NT2/D1 (cell line): ENCODE results near the gene UTRN.
A peak's percentile ranks its signal among the peaks of the same experiment; 100 is the strongest.

Experiments
- DNase-seq: peaks from one replicate; pipeline ENCODE4 v3.0.0-alpha.2; 2011; ENCODE audit warnings: low read depth, low spot score
- H3K27me3 ChIP-seq: 2 replicates; pipeline ENCODE4 v1.6.0; 2011; ENCODE audit warnings: mild to moderate bottlenecking; ENCODE audit not compliant: insufficient read length, insufficient read depth
- H3K36me3 ChIP-seq: 2 replicates; pipeline ENCODE4 v1.6.1; 2011; ENCODE audit warnings: mild to moderate bottlenecking, low read length, mixed read lengths; ENCODE audit not compliant: insufficient read depth, insufficient read length
- H3K4me1 ChIP-seq: 2 replicates; pipeline ENCODE4 v1.5.1; 2011; ENCODE audit not compliant: insufficient read depth, insufficient read length
- H3K4me3 ChIP-seq: 2 replicates; pipeline ENCODE4 v1.5.1; 2011; ENCODE audit warnings: low read depth; ENCODE audit not compliant: insufficient read length
- H3K9ac ChIP-seq: 2 replicates; pipeline ENCODE4 v1.6.0; 2011; ENCODE audit warnings: low read depth; ENCODE audit not compliant: insufficient read length
- H3K9me3 ChIP-seq: 2 replicates; pipeline ENCODE4 v1.5.1; 2011; ENCODE audit warnings: mild to moderate bottlenecking, low read length; ENCODE audit not compliant: insufficient read depth
- SUZ12 ChIP-seq: IDR thresholded peaks from 2 replicates; pipeline ENCODE4 v1.6.1; 2011; ENCODE audit not compliant: insufficient read length, insufficient read depth; ENCODE audit errors: extremely low read depth
- YY1 ChIP-seq: IDR thresholded peaks from 2 replicates; pipeline ENCODE4 v1.6.1; 2011; ENCODE audit not compliant: insufficient read length, insufficient read depth
- ZNF274 ChIP-seq: IDR thresholded peaks from 2 replicates; pipeline ENCODE4 v1.6.1; 2011; ENCODE audit warnings: mild to moderate bottlenecking, low read depth, low read length

UTRN gene

DNA sequence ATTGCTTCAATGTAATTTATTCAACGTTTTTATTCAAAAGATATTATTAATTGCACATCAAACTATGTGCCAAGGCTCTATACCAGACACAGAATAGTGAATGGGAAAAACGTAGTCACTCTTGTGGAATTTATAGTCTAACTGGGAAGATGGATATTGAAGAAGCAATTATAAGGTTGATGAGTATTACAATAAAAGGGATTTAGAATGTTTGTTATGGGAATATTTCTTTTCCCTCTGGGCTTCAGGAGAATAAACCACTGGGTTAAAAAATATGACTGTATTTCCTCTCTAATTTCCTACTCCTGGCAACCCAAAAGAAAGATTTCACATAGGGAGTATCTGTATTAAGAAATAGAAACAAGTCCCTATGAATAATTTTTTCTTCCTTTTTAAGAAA lies 25.1 kb upstream of the UTRN start:
- no peak for DNase-seq
- Histone ChIP-seq H3K4me1 (no peaks in the 10 kb centered on the region), H3K9ac (no peak overlapping the region), H3K27me3 (no peaks in the 10 kb centered on the region), H3K4me3 (no peak overlapping the region), H3K36me3 (no peaks in the 10 kb centered on the region), H3K9me3 (no peaks in the 10 kb centered on the region)
- no peak for TF ChIP-seq ZNF274
- TF ChIP-seq SUZ12 = no peak
- TF ChIP-seq YY1 = no peak

DNA sequence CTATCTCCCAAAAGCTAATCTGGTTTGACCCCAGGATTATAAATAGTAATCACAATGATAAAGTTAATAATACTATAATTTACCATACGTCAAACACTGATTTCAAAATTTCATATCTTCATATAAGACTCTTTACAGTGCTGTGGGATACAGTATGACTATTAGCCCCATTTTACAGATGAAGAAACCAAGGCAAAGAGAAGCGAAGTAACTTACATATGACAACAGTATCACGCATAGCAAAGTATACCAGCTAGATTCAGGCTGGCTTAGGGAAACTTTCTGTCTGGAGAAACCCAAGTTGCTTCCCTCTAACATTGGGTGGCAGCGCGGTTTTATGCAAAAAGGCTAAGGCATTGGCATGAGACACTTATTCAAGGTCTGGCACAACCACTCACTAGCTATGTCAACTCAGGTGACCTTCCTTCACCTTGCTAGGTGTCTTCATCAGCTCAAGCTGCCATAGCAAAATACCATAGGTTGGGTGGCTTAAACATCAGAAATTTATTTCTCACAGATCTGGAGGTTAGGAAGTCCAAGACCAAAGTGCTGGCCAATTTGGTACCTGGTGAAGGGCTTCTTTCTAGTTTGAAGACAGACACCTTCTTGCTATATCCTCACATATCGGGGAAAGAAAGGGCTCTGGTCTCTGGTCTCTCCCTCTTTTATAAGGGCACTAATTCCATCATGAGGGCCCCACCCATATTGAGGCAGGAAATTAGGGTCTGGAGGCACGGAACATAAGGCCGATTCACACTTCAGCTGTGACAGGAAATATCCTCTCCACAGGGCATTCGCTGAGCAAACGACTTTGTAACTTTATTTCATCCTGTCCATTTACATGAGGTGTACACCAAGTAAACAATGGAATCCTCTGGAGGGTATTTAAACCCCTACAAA lies 22.4 kb upstream of the UTRN start:
- no peaks in the 10 kb centered on the region for H3K9me3 ChIP-seq
- H3K9ac ChIP-seq = no peak overlapping the region
- no peak for DNase-seq
- H3K4me3 ChIP-seq = no peak overlapping the region
- no peaks in the 10 kb centered on the region for H3K27me3 ChIP-seq
- H3K36me3 ChIP-seq = no peaks in the 10 kb centered on the region
- no peaks in the 10 kb centered on the region for H3K4me1 ChIP-seq
- no peak for TF ChIP-seq ZNF274
- no peak for TF ChIP-seq SUZ12
- no peak for TF ChIP-seq YY1

DNA sequence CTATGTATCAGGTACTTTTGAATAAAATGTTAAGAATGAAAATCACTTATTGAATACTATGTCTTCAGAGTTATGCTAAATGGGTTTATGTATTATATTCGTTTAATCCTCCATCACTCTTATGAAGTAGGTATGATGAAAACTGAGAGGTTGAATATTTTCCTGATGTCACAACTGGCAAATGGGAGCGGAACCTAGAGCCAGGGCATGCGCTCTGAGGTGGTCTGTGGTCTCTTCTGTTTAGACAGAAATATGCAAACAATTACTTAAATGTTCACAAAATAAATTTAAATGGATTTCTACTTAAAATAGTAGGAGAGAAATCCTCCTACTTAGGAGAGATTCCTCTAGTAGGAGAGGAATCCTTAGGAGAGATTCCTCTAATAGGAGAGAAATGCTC lies 21.3 kb upstream of the UTRN start:
- DNase-seq = no peak

DNA sequence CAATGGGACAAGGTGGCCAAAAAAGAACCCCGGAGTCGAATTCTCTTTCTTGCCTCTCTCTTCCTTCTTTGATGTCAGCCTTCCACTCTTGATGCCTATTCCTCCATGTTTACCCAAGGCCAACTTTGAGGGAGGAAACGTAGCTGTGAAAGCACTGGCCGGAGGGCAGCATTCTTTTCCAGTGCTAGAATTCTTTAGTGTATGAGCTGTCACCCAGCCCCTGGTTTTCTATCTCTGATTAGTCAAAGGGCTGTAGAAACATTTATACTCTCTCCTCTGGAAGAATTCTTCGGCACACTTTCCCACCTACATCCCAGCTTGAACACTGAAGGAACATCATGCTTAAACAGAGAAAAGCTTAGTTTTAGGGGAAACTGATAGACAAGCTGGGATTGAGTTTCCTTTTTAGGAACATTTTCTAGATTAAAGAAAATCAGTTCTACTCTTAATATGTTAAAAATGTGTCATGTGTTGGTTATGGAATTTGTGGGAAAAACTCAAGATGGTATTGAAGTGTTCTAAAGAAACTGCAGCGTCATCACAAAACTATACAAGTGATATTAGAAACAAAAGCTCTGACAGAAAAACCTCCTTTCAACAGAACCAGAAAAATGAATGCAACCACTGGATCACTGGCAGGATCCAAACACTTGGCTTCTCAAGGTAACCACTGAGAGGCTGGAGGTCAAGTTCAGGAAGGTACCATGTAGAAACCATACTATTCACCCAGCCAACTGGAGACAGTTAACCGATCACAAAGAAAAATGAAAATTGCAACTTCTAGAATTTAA lies 20.7 kb upstream of the UTRN start:
- H3K9me3 ChIP-seq = no peaks in the 10 kb centered on the region
- H3K4me3 ChIP-seq = no peak overlapping the region
- H3K9ac ChIP-seq = no peak overlapping the region
- no peaks in the 10 kb centered on the region for H3K27me3 ChIP-seq
- no peaks in the 10 kb centered on the region for H3K4me1 ChIP-seq
- H3K36me3 ChIP-seq = no peaks in the 10 kb centered on the region
- DNase-seq = peak; percentile 68
- TF ChIP-seq SUZ12 = no peak
- no peak for TF ChIP-seq YY1
- TF ChIP-seq ZNF274 = no peak

More for the DNA sequence above, 21.3 kb upstream of the UTRN start:
- Histone ChIP-seq H3K4me1 (no peaks in the 10 kb centered on the region), H3K36me3 (no peaks in the 10 kb centered on the region), H3K27me3 (no peaks in the 10 kb centered on the region), H3K4me3 (no peak overlapping the region), H3K9ac (no peak overlapping the region), H3K9me3 (no peaks in the 10 kb centered on the region)
- TF ChIP-seq SUZ12 (no peak), YY1 (no peak), ZNF274 (no peak)

DNA sequence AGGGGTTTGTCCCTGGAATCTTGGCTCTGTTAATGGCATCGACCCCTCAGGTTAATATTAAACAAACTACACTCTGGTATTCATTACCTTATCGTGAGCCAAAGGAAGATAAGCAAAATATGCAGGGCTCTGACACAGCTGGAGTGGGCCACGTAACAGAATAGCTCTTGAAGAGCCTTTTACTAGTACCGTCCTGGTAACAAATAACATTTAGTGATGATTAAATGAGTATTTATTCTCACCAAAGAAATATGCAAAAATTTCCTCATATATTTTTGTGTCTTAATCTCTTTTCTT lies 20.1 kb upstream of the UTRN start:
- Histone ChIP-seq H3K4me1 (no peaks in the 10 kb centered on the region), H3K9ac (no peak overlapping the region), H3K36me3 (no peaks in the 10 kb centered on the region), H3K27me3 (no peaks in the 10 kb centered on the region), H3K9me3 (no peaks in the 10 kb centered on the region), H3K4me3 (no peak overlapping the region)
- no peak for TF ChIP-seq ZNF274
- TF ChIP-seq SUZ12 = no peak
- no peak for TF ChIP-seq YY1
- no peak for DNase-seq

DNA sequence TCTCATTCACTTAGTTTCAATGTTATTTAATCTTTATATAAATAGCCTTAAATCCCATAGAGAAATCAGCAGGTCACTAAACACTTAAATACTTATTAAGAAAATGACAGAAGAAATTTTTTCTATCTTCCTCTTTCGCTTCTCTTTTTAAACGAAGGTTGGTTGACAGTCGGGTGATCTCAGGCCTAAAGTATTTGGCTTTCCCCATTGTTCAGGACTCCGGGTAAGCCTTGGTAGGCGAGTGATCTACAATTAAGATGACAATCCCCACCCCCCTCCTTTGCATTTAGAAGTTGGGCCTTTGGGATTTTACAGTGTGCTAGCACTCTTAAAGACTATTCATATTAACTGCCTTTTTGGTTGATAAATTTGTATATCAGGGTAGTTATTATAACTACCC lies 19.7 kb upstream of the UTRN start:
- Histone ChIP-seq H3K9ac (no peak overlapping the region), H3K4me1 (no peaks in the 10 kb centered on the region), H3K4me3 (no peak overlapping the region), H3K9me3 (no peaks in the 10 kb centered on the region), H3K36me3 (no peaks in the 10 kb centered on the region), H3K27me3 (no peaks in the 10 kb centered on the region)
- DNase-seq = peak; percentile 86
- TF ChIP-seq ZNF274 (no peak), SUZ12 (no peak), YY1 (no peak)

DNA sequence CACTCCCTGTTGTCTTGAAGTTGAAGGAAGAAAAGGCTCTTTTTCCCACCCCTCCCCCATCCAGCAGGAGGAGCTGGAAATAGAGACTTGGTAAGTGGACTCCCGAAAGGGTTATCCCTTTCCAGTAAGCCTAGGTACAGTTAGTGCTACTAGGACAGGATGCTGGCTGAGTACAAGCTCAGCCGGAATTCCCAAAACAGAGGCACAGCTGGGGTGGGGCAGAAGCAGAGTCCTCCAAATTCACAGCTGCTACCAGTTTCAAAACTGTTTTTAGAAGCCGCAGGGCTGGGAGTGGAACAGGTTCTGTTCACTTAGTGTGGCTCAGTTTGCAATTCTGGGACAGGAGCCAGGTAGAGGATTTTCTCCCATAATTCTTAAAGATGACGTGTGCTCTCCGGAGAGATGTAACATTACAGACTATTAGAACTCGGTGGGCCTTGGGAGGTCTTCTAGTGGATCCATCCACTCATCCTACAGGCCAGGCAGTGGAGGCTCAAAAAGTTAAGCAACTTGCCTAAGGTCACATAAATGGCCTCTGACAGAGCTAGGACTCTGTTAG lies 19.0 kb upstream of the UTRN start:
- H3K4me1 ChIP-seq = no peaks in the 10 kb centered on the region
- H3K4me3 ChIP-seq = no peak overlapping the region
- H3K27me3 ChIP-seq = no peaks in the 10 kb centered on the region
- H3K36me3 ChIP-seq = no peaks in the 10 kb centered on the region
- H3K9ac ChIP-seq = no peak overlapping the region
- TF ChIP-seq ZNF274 (no peak), SUZ12 (no peak)
- no peaks in the 10 kb centered on the region for H3K9me3 ChIP-seq
- peak; percentile 74 for DNase-seq
